ENCODE measurements around the gene TMEM178B.
"Not testable (repeated sequence)": the region's sequence is repeated elsewhere in the genome, so short reads cannot be mapped to it uniquely, and the experiment has no call there.

TMEM178B gene

GRCh38 chr7:141074162-141074991 is 513 bp downstream of the TMEM178B start:
- peak; percentile 20 for DNase-seq (ENCODE audit: low spot score)

- DNase-seq (ENCODE audit: low spot score) = no peak
These were observed 1.1 kb downstream of the TMEM178B start for GRCh38 chr7:141074997-141075396.

GRCh38 chr7:141076377-141076776 is 2.5 kb downstream of the TMEM178B start:
- no peak for DNase-seq (ENCODE audit: low spot score)

- no peak for DNase-seq (ENCODE audit: low spot score)
These were observed 5.4 kb downstream of the TMEM178B start for GRCh38 chr7:141079219-141079618.

GRCh38 chr7:141089490-141089889 is 15.6 kb downstream of the TMEM178B start:
- not testable (repeated sequence) for DNase-seq (ENCODE audit: low spot score)

GRCh38 chr7:141094336-141095070 is 20.6 kb downstream of the TMEM178B start:
- no peak for DNase-seq (ENCODE audit: low spot score)

- DNase-seq (ENCODE audit: low spot score) = no peak
These were observed 23.6 kb downstream of the TMEM178B start for GRCh38 chr7:141097430-141097829.

GRCh38 chr7:141102436-141102835 is 28.6 kb downstream of the TMEM178B start:
- DNase-seq (ENCODE audit: low spot score) = no peak

GRCh38 chr7:141103847-141104429 is 30.1 kb downstream of the TMEM178B start:
- no peak for DNase-seq (ENCODE audit: low spot score)

- DNase-seq (ENCODE audit: low spot score) = no peak
These were observed 39.3 kb downstream of the TMEM178B start for GRCh38 chr7:141113131-141113530.

GRCh38 chr7:141114029-141114664 is 40.3 kb downstream of the TMEM178B start:
- no peak for DNase-seq (ENCODE audit: low spot score)

GRCh38 chr7:141115965-141116364 is 42.1 kb downstream of the TMEM178B start:
- no peak for DNase-seq (ENCODE audit: low spot score)

- DNase-seq (ENCODE audit: low spot score) = not testable (repeated sequence)
These were observed 42.8 kb downstream of the TMEM178B start for GRCh38 chr7:141116661-141117060.

- DNase-seq (ENCODE audit: low spot score) = no peak
These were observed 44.9 kb downstream of the TMEM178B start for GRCh38 chr7:141118767-141119166.

GRCh38 chr7:141119187-141119586 is 45.3 kb downstream of the TMEM178B start:
- DNase-seq (ENCODE audit: low spot score) = no peak

- DNase-seq (ENCODE audit: low spot score) = no peak
These were observed 48.9 kb downstream of the TMEM178B start for GRCh38 chr7:141122736-141123135.

- DNase-seq (ENCODE audit: low spot score) = no peak
These were observed 49.7 kb downstream of the TMEM178B start for GRCh38 chr7:141123522-141123921.

GRCh38 chr7:141126107-141126506 is 52.2 kb downstream of the TMEM178B start:
- DNase-seq (ENCODE audit: low spot score) = no peak

- no peak for DNase-seq (ENCODE audit: low spot score)
These were observed 54.6 kb downstream of the TMEM178B start for GRCh38 chr7:141128506-141128905.

- no peak for DNase-seq (ENCODE audit: low spot score)
These were observed 55.1 kb downstream of the TMEM178B start for GRCh38 chr7:141128931-141129330.

GRCh38 chr7:141132671-141133070 is 58.8 kb downstream of the TMEM178B start:
- no peak for DNase-seq (ENCODE audit: low spot score)

- DNase-seq (ENCODE audit: low spot score) = no peak
These were observed 59.8 kb downstream of the TMEM178B start for GRCh38 chr7:141133646-141134045.
